GF-D8 (cell line): ENCODE measurements around the gene MSX2.
"Not testable (repeated sequence)": the region's sequence is repeated elsewhere in the genome, so short reads cannot be mapped to it uniquely, and the experiment has no call there.

Experiments
- DNase-seq: peaks from one replicate; lab custom pipeline; 2025; lab: John Stamatoyannopoulos, UW

The MSX2 gene

GRCh38 chr5:174733091-174733690 is 8.8 kb downstream of the MSX2 start:
- no peak for DNase-seq

- DNase-seq, result no peak
These were observed 9.5 kb downstream of the MSX2 start for GRCh38 chr5:174733836-174734235.

GRCh38 chr5:174734571-174735497 is 10.5 kb downstream of the MSX2 start:
- DNase-seq, result no peak

GRCh38 chr5:174735498-174736330 is 11.3 kb downstream of the MSX2 start:
- no peak for DNase-seq

- DNase-seq, result no peak
These were observed 11.9 kb downstream of the MSX2 start for GRCh38 chr5:174736331-174736721.

- DNase-seq, result no peak
These were observed 12.4 kb downstream of the MSX2 start for GRCh38 chr5:174736777-174737176.

GRCh38 chr5:174737330-174737729 is 12.9 kb downstream of the MSX2 start:
- DNase-seq, result no peak

GRCh38 chr5:174741352-174741751 is 17.0 kb downstream of the MSX2 start:
- no peak for DNase-seq

- no peak for DNase-seq
These were observed 20.5 kb downstream of the MSX2 start for GRCh38 chr5:174744896-174745295.

- no peak for DNase-seq
These were observed 21.3 kb downstream of the MSX2 start for GRCh38 chr5:174745590-174746103.

GRCh38 chr5:174750711-174751110 is 26.3 kb downstream of the MSX2 start:
- no peak for DNase-seq

- no peak for DNase-seq
These were observed 27.0 kb downstream of the MSX2 start for GRCh38 chr5:174751154-174752000.

- no peak for DNase-seq
These were observed 27.7 kb downstream of the MSX2 start for GRCh38 chr5:174752121-174752520.

GRCh38 chr5:174755106-174755505 is 30.7 kb downstream of the MSX2 start:
- DNase-seq, result no peak

- no peak for DNase-seq
These were observed 34.7 kb downstream of the MSX2 start for GRCh38 chr5:174759091-174759490.

GRCh38 chr5:174760721-174761120 is 36.3 kb downstream of the MSX2 start:
- no peak for DNase-seq

- not testable (repeated sequence) for DNase-seq
These were observed 37.0 kb downstream of the MSX2 start for GRCh38 chr5:174761341-174761740.

GRCh38 chr5:174764309-174764708 is 39.9 kb downstream of the MSX2 start:
- no peak for DNase-seq

- DNase-seq, result no peak
These were observed 41.2 kb downstream of the MSX2 start for GRCh38 chr5:174765540-174765939.

GRCh38 chr5:174767670-174768069 is 43.3 kb downstream of the MSX2 start:
- DNase-seq, result no peak

- DNase-seq, result no peak
These were observed 44.6 kb downstream of the MSX2 start for GRCh38 chr5:174769005-174769404.
